GM19043 (cell line): ENCODE results near the gene TSPAN4.

Source experiments
- ATAC-seq: cut with Tn5 transposase; IDR thresholded peaks from one replicate; pipeline ENCODE4 v1.9.1; 2021; ENCODE audit warnings: low read depth; ENCODE audit not compliant: unreplicated experiment

TSPAN4 gene, protein sequence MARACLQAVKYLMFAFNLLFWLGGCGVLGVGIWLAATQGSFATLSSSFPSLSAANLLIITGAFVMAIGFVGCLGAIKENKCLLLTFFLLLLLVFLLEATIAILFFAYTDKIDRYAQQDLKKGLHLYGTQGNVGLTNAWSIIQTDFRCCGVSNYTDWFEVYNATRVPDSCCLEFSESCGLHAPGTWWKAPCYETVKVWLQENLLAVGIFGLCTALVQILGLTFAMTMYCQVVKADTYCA

GRCh38 chr11:842370-843002 lies at the start of gene TSPAN4, which contains the start of gene POLR2L:
Gene TSPAN4 (plus strand): TSS chr11:842852. CDS start chr11:850305, 7,453 bp downstream.
Gene POLR2L (minus strand): TSS chr11:842529. CDS start chr11:842508, 21 bp downstream.
- peak; percentile 60 for ATAC-seq

DNA sequence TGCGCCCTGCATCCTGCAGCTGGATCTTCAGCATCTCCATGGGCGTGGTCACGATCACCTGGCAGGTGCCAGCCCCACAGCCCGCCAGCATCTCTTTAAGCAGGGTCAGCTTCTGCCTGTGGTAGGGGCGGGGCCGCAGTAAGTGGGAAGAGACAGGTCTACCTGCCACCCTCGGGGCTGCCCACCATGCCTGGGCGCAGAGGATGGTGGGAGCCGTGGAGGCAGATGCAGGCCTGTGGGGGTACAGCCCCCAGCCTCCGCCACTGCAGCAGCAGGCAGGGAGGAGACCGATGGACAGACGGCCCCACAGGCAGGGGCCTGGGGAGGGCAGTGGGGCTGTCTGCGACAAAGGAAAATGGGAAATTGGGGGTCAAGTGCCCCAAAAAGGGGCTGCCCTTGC lies 49.8 kb upstream of the TSPAN4 start:
- no peak for ATAC-seq

GRCh38 chr11:793556-793955 lies 49.1 kb upstream of the TSPAN4 start:
- ATAC-seq, result no peak

DNA sequence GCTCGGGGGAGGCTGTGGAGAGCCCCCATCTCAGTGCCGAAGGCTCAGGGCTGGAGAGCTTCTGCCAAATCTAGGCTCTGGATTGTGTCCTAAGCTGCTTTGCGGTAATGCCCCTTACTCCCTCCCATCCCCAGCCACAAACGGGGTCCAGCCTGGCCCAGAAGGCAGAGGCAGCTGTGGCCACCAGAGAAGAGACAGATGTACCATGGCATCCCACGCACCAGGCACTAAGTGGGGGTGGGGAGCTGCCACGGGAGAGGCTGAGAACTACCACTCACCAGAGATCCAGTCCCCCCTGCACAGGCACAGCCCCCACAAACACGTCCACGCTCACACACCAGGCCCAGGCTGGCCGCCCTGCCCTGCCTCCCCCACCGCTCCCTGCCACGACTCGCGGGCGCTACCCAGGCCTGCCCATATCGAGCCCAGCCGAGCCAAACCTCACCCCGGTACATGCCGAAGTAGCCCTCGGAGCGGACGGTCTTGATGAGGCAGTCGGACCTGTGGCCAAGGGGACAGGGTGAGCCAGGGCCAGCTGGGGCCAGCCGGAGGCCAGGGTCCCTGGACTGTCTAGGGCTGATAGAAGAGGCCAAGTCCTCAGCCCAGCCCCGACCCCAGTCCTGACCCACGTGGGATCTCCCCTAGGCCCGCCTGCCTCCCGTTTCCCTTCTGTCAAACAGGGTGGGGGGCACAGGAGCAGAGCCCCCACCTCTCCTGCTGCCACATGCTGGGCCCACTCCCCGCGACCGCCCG lies 48.5 kb upstream of the TSPAN4 start:
- ATAC-seq, result no peak

GRCh38 chr11:794766-795633 lies 47.7 kb upstream of the TSPAN4 start:
- no peak for ATAC-seq

DNA sequence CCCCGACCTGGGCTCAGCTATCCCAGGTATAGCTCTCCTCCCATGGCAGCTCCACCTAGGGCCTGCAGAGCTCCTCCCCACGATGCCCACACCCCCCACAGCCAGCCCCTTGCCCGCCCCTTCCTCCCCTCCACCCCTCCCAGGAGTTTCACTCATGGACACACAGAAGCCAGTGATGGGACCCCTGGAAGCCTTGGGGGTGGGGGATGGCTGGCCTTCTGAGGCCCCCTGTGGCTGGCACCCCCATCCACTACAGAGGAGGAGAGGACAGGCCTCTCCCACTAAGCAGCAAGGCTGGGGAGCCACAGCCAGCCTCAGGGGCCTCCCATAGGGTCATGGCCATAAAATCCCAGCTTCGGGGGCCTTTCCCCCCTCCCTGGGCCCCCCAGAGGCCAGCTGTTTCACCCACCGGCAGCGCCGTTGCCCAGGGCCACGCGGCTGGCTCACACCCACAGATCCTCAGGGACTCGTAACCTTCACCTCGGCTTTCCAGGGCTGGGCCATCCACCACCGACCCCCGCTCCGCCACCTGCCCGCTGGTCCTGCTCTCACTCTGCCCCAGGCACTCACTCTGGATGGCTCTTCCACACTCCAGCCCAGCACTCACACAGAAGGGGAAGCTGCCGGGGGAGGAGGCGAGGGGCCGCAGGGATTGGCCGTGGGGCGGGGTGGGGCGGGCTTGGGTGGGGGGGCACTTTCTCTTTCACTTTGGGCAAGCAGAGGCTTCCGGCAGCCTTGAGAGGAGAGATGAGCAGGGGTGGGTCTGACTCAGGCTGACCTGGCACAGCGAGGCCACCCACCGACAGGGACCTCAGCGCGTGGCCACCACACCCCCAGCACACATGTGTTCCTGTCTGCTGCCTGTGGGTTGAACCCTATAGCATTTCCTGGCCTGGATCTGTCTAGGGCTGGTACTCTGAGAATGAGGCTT lies 46.8 kb upstream of the TSPAN4 start:
- no peak for ATAC-seq

DNA sequence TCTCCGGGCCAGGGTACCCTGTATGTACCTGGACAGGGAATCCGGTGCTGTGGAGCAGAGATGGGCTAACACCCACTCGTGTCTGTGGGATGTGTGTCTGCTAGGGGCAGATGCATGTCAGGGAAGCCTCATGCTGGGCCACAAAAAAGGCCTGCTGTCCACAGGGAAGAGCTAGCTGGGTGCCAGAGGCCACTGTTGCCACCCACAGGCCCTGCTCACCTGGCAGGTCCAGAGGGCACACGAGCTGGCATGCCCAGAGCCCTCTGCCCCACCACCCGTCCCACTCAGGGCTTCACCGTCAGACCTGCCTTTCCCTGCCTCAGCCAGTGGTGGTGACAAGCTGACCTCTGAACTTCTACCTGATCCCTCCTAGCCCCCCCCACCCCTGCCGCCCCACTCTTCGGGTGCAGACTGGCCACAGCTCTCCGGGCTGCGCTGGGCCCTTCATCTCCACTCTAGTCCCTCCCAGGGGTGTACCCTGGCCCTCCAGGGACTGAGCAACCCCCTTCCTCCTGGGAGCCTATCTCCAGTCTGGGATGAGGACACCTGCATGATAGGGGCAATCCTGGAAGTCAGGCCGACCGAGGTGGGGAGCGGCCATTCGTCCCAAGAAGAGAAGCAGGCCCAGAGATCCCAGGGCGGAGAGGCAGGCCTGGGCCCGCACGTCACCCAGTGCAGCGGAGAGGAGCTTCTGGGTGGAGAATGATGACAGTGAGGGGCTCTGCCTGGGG lies 45.9 kb upstream of the TSPAN4 start:
- ATAC-seq, result no peak

DNA sequence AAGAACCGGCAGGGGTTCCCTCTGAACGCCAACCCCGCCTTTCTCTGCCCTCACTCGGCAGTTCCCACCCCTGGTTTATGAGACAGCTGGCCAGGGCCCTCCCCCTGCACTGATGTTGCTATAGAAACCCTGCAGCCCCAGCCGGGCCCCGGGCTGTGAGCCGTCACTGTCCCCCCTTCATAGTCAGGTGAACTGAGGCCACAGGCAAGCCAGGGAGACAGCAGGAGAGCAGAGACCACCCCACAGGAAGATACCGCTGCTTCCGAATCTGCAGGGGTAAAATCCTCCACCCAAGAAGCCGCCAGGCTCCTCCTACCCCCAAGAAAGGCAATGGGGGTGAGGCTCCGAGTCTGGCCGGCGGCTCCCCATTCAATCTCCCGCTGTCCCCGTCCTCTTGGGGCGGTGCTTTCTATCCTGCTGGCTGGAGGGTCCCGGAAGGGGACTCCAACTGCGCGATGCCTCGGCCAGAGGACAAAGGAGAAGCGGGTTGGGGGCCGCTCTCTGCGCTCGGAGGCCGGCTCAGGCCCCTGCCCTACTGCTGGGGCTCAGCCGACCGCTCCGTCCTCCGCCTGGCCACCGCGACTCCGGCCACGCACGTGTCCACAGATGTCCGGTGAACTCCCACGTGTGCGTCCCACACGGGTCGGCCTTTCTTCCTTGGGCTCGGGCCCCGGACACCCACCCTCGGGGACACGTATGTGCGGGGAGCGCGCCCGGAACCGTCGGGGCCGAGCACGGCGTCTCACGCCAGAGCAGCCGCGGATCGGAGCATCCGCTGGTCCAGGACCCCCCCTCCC lies 45.2 kb upstream of the TSPAN4 start:
- ATAC-seq, result peak; percentile 43

GRCh38 chr11:798093-798713 lies 44.4 kb upstream of the TSPAN4 start, which contains the start of gene SLC25A22:
Gene SLC25A22 (minus strand): TSS chr11:798281. CDS start chr11:795006, 3,275 bp downstream.
- ATAC-seq, result peak; percentile 65

- ATAC-seq, result no peak
Observed at GRCh38 chr11:799641-800316, 42.9 kb upstream of the TSPAN4 start.

GRCh38 chr11:800473-800872 lies 42.2 kb upstream of the TSPAN4 start:
- ATAC-seq, result no peak

GRCh38 chr11:801097-801780 lies 41.4 kb upstream of the TSPAN4 start:
- no peak for ATAC-seq

DNA sequence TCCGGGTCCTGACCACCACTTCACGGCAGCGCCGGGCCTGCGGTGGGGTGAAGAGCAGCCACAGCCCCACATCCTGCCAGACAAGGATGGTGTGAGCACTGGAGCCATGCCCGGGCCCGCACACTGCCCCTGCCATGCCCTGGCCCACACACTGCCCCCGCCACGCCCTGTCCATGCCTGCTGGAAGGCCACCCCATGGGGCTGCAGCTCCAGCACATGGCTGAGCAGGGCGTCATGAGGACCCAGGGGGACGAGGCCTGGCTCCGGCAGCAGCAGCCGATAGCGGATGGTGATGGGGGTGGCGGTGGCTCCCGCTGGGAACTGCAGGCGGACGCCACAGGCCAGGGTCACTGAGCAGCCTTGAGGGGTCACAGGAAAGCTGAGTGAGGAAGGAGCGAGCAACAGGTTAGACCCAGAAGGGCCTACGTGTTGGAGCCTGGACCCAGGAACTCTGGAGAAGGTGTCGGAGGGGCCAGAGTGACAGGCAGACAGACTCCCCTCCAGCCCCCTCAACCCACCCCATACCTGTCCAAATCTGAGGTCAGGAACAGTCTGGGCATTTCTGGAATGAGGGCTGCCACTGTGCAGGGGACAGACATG lies 40.5 kb upstream of the TSPAN4 start:
- no peak for ATAC-seq

GRCh38 chr11:802693-803466 lies 39.8 kb upstream of the TSPAN4 start:
- no peak for ATAC-seq

- ATAC-seq, result no peak
Observed at GRCh38 chr11:803467-803742, 39.2 kb upstream of the TSPAN4 start.
